Cardiac fibroblast (primary cell): ENCODE measurements around the gene CDK5RAP1.

Source experiments
- DNase-seq, 2 donors: peaks; one replicate each; pipeline versions ENCODE4 v3.0.0 to v3.0.0-alpha.2; 2010; ENCODE audit warnings: low read depth in 2 of 2
- H3K4me3 ChIP-seq, 2 donors: replicated peaks in 1 of 2; 1 replicate in 1 of 2; 2 replicates in 1 of 2; pipeline ENCODE4 v1.5.1; 2011; ENCODE audit warnings: low read depth in 2 of 2, low read length in 2 of 2, mild to moderate bottlenecking in 2 of 2, moderate library complexity in 1 of 2
- TF ChIP-seq, protein P1 (sequence below): IDR thresholded peaks from one replicate; pipeline ENCODE4 v1.5.1; 2011; ENCODE audit warnings: low read depth, mild to moderate bottlenecking, low read length, inconsistent platforms

Gene CDK5RAP1

GRCh38 chr20:33418033-33418432, 16.7 kb upstream of the CDK5RAP1 start:
- TF ChIP-seq, protein P1, sequence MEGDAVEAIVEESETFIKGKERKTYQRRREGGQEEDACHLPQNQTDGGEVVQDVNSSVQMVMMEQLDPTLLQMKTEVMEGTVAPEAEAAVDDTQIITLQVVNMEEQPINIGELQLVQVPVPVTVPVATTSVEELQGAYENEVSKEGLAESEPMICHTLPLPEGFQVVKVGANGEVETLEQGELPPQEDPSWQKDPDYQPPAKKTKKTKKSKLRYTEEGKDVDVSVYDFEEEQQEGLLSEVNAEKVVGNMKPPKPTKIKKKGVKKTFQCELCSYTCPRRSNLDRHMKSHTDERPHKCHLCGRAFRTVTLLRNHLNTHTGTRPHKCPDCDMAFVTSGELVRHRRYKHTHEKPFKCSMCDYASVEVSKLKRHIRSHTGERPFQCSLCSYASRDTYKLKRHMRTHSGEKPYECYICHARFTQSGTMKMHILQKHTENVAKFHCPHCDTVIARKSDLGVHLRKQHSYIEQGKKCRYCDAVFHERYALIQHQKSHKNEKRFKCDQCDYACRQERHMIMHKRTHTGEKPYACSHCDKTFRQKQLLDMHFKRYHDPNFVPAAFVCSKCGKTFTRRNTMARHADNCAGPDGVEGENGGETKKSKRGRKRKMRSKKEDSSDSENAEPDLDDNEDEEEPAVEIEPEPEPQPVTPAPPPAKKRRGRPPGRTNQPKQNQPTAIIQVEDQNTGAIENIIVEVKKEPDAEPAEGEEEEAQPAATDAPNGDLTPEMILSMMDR, result no peak
- no peak overlapping the region for H3K4me3 ChIP-seq
- no peak for DNase-seq

- DNase-seq, result peak; percentile 63 to 73
- TF ChIP-seq, protein P1, result peak; percentile 58
- no peak overlapping the region for H3K4me3 ChIP-seq
Measured at GRCh38 chr20:33415948-33416347, 14.6 kb upstream of the CDK5RAP1 start.

DNA sequence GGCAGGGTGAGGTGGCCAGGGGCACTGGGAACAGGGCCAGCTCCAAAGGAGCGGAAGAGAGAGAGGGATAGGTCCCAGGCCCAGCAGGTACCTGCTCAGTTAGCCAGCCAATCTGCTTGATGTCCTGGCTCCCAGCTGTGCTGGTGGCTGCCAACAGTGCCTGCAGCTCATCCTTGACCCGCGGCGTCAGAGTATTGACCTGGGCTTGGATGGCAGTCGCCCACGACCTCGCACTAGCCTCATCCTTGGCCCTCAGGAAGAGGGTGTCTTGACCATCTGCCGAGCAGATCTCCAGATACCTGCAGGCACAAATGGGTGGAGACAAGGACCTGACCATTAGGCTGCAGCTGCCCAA, 11.1 kb upstream of the CDK5RAP1 start:
- DNase-seq, result no peak
- H3K4me3 ChIP-seq, result no peak overlapping the region
- TF ChIP-seq, protein P1, result no peak

DNA sequence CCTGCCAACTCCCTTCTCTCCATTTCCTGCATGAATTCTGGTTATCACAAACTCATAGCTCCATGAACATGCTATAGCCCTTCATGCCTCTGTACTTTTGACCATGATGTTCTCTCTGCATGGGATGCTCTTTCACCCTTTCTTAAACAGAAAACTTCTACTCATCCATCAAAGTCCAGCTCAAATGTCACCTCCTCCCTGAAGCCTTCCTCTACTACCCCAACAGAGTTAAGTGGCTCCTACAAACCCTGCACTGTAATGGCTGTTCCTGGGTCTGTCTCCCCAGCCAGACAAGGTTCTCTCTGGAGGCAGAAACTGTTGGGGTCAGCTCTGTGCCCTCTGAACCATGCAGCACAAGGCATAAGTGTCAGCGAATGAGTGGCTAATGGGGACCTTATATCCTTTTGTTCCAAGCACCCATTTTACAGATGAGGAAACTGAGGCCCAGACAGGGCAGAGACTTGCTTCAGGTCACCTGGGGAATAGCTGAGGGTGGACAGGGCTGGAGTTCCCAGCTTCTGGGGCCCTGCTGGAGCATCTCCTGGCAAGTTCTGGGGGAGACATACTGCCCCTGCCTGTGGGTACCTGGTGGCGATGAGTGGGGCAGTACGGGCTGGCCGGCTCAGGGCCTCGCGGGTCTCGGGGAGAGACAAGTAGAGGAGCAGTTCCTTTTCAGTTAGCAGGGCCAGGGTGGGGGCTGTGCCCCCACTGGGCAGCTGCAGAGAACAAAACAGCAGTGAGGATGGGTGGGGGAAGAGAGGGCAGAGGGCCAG, 10.6 kb upstream of the CDK5RAP1 start:
- DNase-seq, result no peak
- TF ChIP-seq, protein P1, result no peak
- no peak overlapping the region for H3K4me3 ChIP-seq

DNA sequence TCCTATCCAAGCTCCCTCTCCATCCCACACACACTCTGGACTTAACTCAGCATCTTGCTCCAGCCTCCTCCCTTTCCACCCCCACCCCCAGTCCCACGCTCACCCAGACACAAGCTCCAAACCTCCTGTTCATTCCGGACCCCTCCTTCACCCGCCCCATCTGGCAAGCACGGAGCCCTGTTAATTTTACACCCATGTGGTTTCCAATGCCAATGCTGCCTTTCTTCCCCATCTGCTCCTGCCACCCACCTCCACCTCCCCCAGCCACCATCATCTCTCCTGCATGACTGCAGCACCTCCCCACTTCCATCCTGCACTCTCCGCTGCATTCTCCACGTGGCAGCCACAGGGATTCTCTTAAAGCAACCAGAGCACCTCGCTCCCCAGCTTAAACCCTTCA, 9.9 kb upstream of the CDK5RAP1 start:
- DNase-seq, result no peak
- H3K4me3 ChIP-seq, result no peak overlapping the region
- TF ChIP-seq, protein P1, result no peak

DNA sequence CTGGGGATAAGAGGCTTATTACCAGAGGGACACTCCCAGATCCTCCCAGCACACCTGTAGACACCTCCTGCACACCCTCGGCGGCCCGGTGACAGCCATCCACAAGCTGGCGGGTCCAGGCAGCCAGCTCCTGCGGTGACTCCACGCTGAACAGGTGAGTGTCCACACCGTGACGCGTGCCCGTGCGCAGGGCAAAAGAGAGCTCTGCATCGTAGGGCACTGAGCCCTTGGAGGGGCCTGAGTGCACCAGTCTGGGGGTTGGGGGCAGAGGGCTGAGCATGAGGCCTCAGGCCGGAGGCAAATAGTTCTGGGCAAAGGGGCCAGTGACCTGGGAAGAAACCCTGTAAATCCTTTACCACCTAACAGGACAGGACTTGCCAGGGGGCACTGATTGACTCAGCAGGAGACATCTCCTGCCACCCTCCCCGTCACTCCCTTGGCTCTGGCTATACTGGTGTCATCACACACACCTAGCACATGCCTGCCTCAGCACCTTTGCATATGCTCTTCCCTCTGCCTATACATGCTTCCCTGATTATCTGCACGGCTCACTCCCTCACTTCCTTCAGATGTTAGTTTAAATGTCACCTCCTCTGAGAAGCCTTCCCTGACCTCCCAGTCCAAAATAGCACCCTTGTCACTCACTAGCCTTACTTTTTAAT, 8.9 kb upstream of the CDK5RAP1 start:
- TF ChIP-seq, protein P1, result no peak

More for the DNA sequence above, 8.9 kb upstream of the CDK5RAP1 start:
- no peak overlapping the region for H3K4me3 ChIP-seq
- DNase-seq, result no peak
